Measurements from ENCODE around the gene JMJD1C. TPM values are rescaled to one million over a fixed set of nuclear protein-coding genes. Genes with fewer than 3 reads are reported as not detected.

JMJD1C gene
- polyA plus RNA-seq, 2 of the 4 experiments (the other 2 are of a cell fraction) = 15.9 to 47.2 TPM

GRCh38 chr10:63337455-63338251 lies 128.1 kb downstream of the JMJD1C start:
- 95% methylated on average over 3 of the region's 4 CpGs for WGBS (ENCODE audit: missing lambda C conversion rate)
- no peak for FAIRE-seq
- no peak overlapping the region for H3K4me3 ChIP-seq
- no peak for TF ChIP-seq ESRRA (IDR thresholded peaks at IDR 0.05; ENCODE audit: borderline replicate concordance, low read length)
- no peak for TF ChIP-seq FOXS1 (CRISPR knock-in tag; IDR thresholded peaks at IDR 0.05)
- ChIA-PET CTCF (interaction anchor here (1.0 to 1.5 kb wide), 2 partner anchors 10 to 180 kb away, joined by 3 to 6 read pairs; no protein-coding TSS in a partner anchor), POLR2A (no interaction called here)
- H3K27ac ChIP-seq = no peak overlapping the region
- no peak overlapping the region for H3K4me2 ChIP-seq
- H3K4me1 ChIP-seq = no peaks in the 10 kb centered on the region
- no peak for DNase-seq (ENCODE audit: low read depth in 1 of 2, low spot score in 1 of 2)
- ATAC-seq = no peak
- no peaks in the 10 kb centered on the region for H3K9me3 ChIP-seq

GRCh38 chr10:63331586-63331985 lies 134.2 kb downstream of the JMJD1C start:
- Histone ChIP-seq H3K27ac (no peak overlapping the region), H3K4me2 (no peak overlapping the region), H3K9me3 (no peaks in the 10 kb centered on the region), H3K4me1 (no peaks in the 10 kb centered on the region), H3K4me3 (no peak overlapping the region)
- ChIA-PET CTCF (interaction anchor here (1.0 kb wide), 1 partner anchor 388 kb away, joined by 3 read pairs; no protein-coding TSS in a partner anchor), POLR2A (no interaction called here)
- FAIRE-seq (no peak), ATAC-seq (no peak), DNase-seq (ENCODE audit: low read depth in 1 of 2, low spot score in 1 of 2) (no peak)
- WGBS (ENCODE audit: missing lambda C conversion rate) = 87% methylated on average over 5 of the region's 5 CpGs
- no peak for TF ChIP-seq PBX3 (IDR thresholded peaks at IDR 0.05)

GRCh38 chr10:63324495-63324854 lies 141.3 kb downstream of the JMJD1C start:
- CTCF ChIA-PET = interaction anchor here (0.8 to 1.5 kb wide), 3 partner anchors 13 to 307 kb away, joined by 3 read pairs; no protein-coding TSS in a partner anchor
- POLR2A ChIA-PET = no interaction called here
- no peak for FAIRE-seq

GRCh38 chr10:63323701-63324494 lies 141.9 kb downstream of the JMJD1C start:
- H3K4me3 ChIP-seq = no peak overlapping the region
- FAIRE-seq = no peak
- no peak for ATAC-seq
- 90% methylated on average over 6 of the region's 6 CpGs for WGBS (ENCODE audit: missing lambda C conversion rate)
- DNase-seq (ENCODE audit: low read depth in 1 of 2, low spot score in 1 of 2) = no peak
- H3K4me2 ChIP-seq = no peak overlapping the region
- H3K4me1 ChIP-seq = no peaks in the 10 kb centered on the region
- ChIA-PET CTCF (interaction anchor here (0.8 to 1.5 kb wide), 3 partner anchors 12 to 307 kb away, joined by 3 read pairs; no protein-coding TSS in a partner anchor), POLR2A (no interaction called here)
- H3K9me3 ChIP-seq = no peaks in the 10 kb centered on the region
- H3K27ac ChIP-seq = no peak overlapping the region
- no peak for TF ChIP-seq NR3C1 (IDR thresholded peaks at IDR 0.05)
- TF ChIP-seq FOXS1 (CRISPR knock-in tag; IDR thresholded peaks at IDR 0.05) = no peak
- no peak for TF ChIP-seq HOXA7 (CRISPR knock-in tag; IDR thresholded peaks at IDR 0.05)
- TF ChIP-seq ATOH8 (CRISPR knock-in tag; IDR thresholded peaks at IDR 0.05; ENCODE audit: low read depth) = no peak
- no peak for TF ChIP-seq ZFP36 (IDR thresholded peaks at IDR 0.05; ENCODE audit: borderline replicate concordance, partially characterized antibody)
- TF ChIP-seq RNF2 (IDR thresholded peaks at IDR 0.05; ENCODE audit: borderline replicate concordance, low read depth) = no peak
- no peak for TF ChIP-seq EP300 (IDR thresholded peaks at IDR 0.05)
- no peak for TF ChIP-seq CHD2 (IDR thresholded peaks at IDR 0.05; ENCODE audit: low read length, partially characterized antibody)
- TF ChIP-seq REST (IDR thresholded peaks at IDR 0.05) = no peak
- no peak for TF ChIP-seq NPAS2 (CRISPR knock-in tag; IDR thresholded peaks at IDR 0.05; ENCODE audit: borderline replicate concordance)
- no peak for TF ChIP-seq POLR2AphosphoS2 (conservative IDR thresholded peaks at IDR 0.05; ENCODE audit: low read length)
- TF ChIP-seq TFCP2L1 (CRISPR knock-in tag; IDR thresholded peaks at IDR 0.05) = no peak
- TF ChIP-seq JUNB (IDR thresholded peaks at IDR 0.05) = no peak
- TF ChIP-seq GATA3 (IDR thresholded peaks at IDR 0.05; ENCODE audit: borderline replicate concordance) = no peak

More at GRCh38 chr10:63324495-63324854, 141.3 kb downstream of the JMJD1C start:
- DNase-seq (ENCODE audit: low read depth in 1 of 2, low spot score in 1 of 2) (no peak), ATAC-seq (no peak)
- Histone ChIP-seq H3K9me3 (no peaks in the 10 kb centered on the region), H3K27ac (no peak overlapping the region), H3K4me3 (no peak overlapping the region), H3K4me1 (no peaks in the 10 kb centered on the region), H3K4me2 (no peak overlapping the region)
- WGBS (ENCODE audit: missing lambda C conversion rate) = 79% methylated on average over 2 of the region's 2 CpGs
- no peak for TF ChIP-seq ATOH8 (CRISPR knock-in tag; IDR thresholded peaks at IDR 0.05; ENCODE audit: low read depth)
- no peak for TF ChIP-seq CBX8 (IDR thresholded peaks at IDR 0.05)
- no peak for TF ChIP-seq ZSCAN20 (CRISPR knock-in tag; IDR thresholded peaks at IDR 0.05)
- no peak for TF ChIP-seq SMC3 (IDR thresholded peaks at IDR 0.05)
- TF ChIP-seq HOXB13 (CRISPR knock-in tag; IDR thresholded peaks at IDR 0.05; ENCODE audit: low read depth) = no peak
